Measurements from ENCODE around the gene ALDH16A1.

ALDH16A1 gene

GRCh38 chr19:49453013-49453756 is at the start of gene ALDH16A1:
Gene ALDH16A1, plus strand, starts transcription at chr19:49453225. Its CDS starts 107 bp downstream, at chr19:49453332.
- DNase-seq = peak; percentile 98

- DNase-seq = no peak
Observed at GRCh38 chr19:49403404-49404187, 49.4 kb upstream of the ALDH16A1 start.

GRCh38 chr19:49407079-49407478 is 45.9 kb upstream of the ALDH16A1 start:
- no peak for DNase-seq

DNA sequence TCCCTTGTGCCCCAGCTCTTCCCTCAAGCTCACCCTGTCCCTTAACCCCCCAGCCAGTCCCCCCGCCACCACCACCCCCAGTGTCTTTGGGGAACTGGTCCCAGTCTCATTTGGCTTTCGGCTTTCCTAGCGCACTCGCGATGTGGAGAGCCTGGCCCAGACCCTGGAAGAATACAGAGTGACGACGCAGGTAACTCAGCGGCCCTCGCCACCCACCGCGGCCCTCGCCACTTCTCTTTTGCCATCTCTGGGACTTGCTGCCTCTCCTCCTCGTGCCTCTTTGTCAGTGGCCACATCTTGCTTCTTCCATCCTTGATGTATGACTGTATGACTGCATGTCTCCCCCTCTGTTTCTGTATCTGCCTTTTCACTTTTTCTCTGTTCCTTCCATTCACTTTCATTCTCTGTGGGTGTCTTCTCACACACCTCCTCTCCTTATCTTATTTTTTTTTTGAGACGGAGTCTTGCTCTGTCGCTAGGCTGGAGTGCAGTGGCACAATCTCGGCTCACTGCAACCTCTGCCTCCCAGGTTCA is 45.5 kb upstream of the ALDH16A1 start:
- DNase-seq = no peak

- peak; percentile 43 for DNase-seq
Observed at GRCh38 chr19:49408816-49409440, 44.1 kb upstream of the ALDH16A1 start.

DNA sequence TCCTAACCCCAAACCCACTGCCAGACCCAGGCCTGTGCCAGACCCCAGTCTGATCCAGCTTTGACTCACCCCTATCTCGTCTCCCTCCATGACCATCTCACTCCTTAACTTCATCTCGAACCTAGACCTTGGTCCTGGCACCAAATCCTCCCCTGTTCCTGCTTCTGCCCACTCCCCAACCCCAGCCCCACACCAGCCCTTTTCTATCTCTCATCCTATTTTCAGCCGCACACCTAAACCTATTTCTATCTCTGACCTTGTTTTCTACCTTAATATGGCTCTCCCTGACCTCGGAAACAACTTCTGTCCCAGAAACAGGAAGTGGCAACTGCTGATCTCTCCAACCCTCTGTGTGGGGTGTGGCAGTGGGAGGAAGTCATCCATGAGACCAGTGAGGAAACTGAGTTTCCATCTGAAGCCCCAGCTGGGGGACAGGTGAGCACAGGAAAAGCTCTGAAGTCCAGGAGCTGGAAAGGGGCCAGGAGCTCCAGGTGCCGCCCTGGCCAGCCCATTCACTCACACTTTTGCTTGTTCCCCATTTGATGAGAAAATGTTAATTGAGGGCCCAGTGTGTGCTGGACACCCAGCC is 43.5 kb upstream of the ALDH16A1 start:
- no peak for DNase-seq

GRCh38 chr19:49411681-49412326 is 41.2 kb upstream of the ALDH16A1 start:
- DNase-seq = no peak

GRCh38 chr19:49413348-49413747 is 39.7 kb upstream of the ALDH16A1 start:
- no peak for DNase-seq

- DNase-seq = no peak
Observed at GRCh38 chr19:49414256-49414655, 38.8 kb upstream of the ALDH16A1 start.

DNA sequence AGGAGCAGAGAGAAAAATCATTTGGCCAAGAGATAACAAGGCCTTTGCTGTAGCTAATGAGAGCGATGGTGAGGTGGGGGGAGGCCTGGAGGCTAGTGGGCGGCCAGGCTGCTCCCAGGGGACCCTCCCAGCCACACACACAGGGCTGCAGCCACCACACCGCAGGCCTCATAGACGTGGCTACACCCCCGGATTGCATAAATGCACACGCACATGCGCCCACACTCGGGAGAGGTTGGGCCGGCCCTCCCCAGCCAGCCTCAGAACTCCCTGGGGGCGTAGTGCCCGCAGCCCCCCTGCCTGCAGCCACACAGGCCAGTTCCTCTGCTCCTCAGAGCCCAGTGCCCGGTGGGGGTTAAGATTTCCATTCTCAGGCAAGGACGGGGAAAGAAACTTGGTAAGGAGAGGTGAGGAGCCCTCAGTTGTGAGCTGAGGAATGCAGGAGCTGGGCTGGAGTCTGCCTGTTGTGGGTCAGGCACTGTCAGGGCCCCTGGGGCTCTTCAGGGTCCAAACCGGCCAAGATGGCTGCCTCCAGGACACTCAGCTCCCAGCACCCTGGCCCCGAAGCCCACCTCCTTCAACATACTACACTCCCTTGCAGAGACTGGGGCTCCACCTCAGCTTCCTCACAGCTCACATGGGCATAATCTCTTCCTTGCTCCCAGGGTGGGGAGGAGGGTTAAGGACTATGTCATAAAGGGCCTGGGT is 37.8 kb upstream of the ALDH16A1 start:
- no peak for DNase-seq

DNA sequence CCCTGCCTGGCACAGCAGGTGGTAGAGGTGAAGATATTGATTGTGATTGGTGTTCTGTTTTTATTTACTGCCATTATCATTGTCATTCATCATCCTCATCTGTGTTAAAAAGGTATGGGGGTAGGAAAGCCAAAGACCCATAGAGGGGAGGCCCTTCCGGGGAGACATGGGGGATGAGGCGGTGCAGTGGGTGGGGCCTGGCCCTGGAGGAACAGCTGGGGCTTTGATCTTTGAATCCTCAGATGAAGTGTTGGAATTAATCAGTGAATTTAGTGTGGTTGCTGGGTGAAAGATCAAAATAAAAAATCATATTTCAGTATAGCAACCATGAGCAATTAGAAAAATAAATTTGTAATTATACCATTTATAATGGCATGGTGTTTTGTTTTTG is 37.2 kb upstream of the ALDH16A1 start:
- no peak for DNase-seq

GRCh38 chr19:49417088-49417487 is 35.9 kb upstream of the ALDH16A1 start:
- DNase-seq = no peak

DNA sequence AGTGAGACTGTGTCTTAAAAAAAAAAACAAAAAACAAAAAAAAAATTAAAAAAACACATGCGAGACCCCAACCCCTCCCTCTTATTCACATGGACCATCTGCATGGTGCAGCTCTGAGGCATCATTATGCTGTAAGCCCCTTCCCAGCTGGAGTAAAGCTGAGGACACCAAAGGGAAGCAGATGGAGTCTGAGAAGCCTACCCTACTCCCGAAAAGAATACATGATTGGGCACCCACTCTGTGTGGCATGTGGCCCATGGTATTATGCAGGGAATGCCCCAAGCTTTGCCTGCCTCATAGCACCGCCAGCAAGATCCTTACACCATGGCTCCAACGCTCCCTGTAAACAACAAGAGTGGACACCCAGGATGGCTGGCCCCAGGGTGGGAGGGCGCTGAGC is 34.5 kb upstream of the ALDH16A1 start:
- no peak for DNase-seq

GRCh38 chr19:49419173-49419572 is 33.9 kb upstream of the ALDH16A1 start:
- no peak for DNase-seq

DNA sequence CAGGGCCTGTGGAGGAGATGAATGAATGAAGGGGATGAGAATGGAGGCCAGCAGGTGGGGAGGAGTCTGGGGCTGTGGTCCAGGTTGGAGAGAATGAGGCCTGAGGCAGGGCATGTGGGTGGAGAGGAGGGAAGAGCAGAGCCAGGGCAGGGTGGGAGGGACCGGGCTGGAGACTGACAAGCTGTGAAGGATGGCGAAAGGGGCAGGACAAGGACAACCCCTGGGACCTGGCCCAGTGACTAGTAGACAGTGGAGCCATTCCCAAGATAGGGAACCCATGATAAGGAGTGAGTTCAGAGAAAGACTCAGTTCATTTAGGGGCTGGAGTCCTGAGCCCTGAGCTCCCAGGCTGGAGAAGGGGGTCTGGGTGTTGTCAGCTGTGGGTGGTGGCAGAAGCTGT is 32.8 kb upstream of the ALDH16A1 start:
- no peak for DNase-seq

GRCh38 chr19:49421039-49421877 is 31.8 kb upstream of the ALDH16A1 start:
- DNase-seq = peak; percentile 61

DNA sequence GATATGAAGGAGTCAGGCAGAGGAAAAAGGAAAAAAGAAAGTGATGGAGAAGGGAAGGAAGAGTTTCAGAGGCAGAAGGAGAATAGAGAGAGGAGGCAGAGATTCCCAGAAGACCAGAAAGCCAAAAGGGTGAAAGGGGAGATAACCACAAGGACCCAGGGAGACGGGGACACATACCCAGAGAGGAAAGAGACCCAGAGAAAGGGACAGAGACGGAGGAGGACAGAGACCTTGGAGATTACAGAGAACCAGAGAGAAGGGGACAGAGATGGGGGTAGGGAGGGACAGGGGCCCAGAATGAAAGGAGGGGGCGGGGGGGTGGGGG is 31.2 kb upstream of the ALDH16A1 start:
- DNase-seq = no peak

GRCh38 chr19:49422407-49423070 is 30.5 kb upstream of the ALDH16A1 start:
- peak; percentile 38 for DNase-seq

DNA sequence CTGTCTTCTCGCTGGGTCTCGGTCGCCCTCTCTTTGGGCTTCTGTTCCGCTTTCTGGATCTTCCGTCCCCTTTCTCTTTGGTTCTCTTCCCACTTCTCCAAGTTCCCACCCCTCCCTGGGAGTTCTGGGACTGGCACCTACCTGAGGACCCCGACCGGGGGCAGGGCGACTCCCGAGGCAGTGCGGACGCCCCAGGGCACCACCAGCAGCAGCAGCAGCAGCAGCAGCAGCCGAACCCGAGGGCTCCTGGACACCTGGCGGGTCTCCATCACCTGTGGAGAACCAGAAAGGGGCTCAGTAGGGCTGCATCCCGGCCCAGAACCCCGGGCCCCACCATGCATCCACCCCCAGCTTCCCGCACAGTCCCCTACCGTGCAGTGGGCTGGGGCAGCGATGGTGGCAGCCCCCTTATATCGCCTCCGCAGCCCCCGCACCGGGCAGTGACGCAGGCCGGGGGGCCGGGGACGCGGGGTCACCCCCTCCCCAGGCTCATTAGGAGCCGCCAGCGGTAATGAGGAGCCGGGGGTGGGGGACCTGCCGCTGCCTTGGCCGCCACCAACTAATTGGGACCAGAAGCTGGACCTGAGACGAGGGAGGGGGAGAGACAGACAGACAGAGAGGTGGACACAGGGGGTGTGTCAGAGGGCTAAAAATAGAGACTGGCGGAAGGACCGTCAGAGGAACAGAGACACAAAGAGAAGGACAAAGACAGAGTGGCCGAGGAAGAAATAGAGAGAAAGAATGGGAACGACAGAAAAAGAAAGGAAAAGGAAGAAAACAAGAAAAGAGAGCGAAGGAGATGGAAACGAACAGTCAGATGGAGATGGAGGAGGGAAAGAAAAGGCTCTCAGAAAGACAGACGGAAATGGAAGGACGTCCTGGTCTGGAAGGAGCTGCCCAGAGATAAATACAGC is 29.7 kb upstream of the ALDH16A1 start, which contains the start of gene PTH2:
TSS of gene PTH2 (minus strand) at position 371 of the 914 bp plus-strand sequence. CDS start at position 269, 102 bp downstream.
- DNase-seq = no peak
